ENCODE measurements around the gene IL1RL2. TPM values are rescaled to one million over a fixed set of nuclear protein-coding genes. Genes with fewer than 3 reads are reported as not detected.
A peak's percentile ranks its signal among the peaks of the same experiment; 100 is the strongest.

Gene IL1RL2
- total RNA-seq, 3 donors from 2014 or later (not counting 1 experiment from before 2014, with no cell fraction given): not detected

DNA sequence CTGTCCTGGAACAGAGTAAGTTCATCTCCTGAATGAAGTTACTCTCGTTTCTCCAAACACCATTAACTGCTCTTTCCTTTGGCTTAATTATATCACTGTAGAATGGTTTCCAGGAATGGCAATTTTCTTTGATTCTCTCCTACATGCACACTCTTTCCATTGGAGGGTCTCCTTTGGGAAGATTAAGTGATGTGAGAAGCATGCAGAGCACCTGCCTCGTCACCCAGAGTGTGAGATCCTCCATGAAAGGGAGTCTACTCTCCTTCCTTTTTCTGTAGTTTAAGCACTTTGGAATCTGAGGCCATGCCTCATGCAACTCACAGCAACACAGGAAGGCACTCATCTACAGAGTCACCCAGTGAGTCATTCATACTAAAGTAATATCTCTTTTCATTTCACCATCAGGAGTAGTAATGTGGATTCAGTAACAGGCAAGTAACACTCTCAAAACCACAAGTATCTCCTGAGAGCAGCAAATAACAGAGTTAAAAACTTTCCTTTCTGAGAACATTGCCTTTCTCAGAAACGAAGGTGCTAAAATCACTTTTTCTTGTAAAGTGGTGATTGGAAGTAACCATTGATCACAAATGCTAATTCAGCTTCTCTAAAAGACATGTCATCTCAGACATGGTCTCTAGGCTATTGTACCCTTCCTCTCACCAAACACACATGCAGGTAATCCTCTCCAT is 71.7 kb downstream of the IL1RL2 start:
- Mint-ChIP-seq H3K27ac (peak overlapping the region; percentile 84 to 92), H3K9me3 (peaks cover 3% of the 10 kb centered on the region in 2 donors), H3K4me3 (peak overlapping the region; percentile 78), H3K36me3 (no peaks in the 10 kb centered on the region), H3K27me3 (ENCODE audit: low read depth in 2 of 2) (no peaks in the 10 kb centered on the region), H3K4me1 (peaks cover 37 to 46% of the 10 kb centered on the region in 2 donors)
- H3K4me3 ChIP-seq (ENCODE audit: low read length): no peak overlapping the region
- H3K4me1 ChIP-seq (ENCODE audit: control insufficient read depth, insufficient read depth, low read length): peaks cover 53% of the 10 kb centered on the region
- TF ChIP-seq, protein P1, sequence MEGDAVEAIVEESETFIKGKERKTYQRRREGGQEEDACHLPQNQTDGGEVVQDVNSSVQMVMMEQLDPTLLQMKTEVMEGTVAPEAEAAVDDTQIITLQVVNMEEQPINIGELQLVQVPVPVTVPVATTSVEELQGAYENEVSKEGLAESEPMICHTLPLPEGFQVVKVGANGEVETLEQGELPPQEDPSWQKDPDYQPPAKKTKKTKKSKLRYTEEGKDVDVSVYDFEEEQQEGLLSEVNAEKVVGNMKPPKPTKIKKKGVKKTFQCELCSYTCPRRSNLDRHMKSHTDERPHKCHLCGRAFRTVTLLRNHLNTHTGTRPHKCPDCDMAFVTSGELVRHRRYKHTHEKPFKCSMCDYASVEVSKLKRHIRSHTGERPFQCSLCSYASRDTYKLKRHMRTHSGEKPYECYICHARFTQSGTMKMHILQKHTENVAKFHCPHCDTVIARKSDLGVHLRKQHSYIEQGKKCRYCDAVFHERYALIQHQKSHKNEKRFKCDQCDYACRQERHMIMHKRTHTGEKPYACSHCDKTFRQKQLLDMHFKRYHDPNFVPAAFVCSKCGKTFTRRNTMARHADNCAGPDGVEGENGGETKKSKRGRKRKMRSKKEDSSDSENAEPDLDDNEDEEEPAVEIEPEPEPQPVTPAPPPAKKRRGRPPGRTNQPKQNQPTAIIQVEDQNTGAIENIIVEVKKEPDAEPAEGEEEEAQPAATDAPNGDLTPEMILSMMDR (IDR thresholded peaks at IDR 0.05): no peak
- 64% methylated on average over 1 of the region's 3 CpGs for WGBS (ENCODE audit: insufficient coverage)
- peak in 1 of 2 donors; percentile 36 for DNase-seq
- no peaks in the 10 kb centered on the region for H3K36me3 ChIP-seq (ENCODE audit: control insufficient read depth, insufficient read depth, low read length)
- peak; percentile 66 to 73 (median 70) for ATAC-seq
- intact Hi-C loops (cut with micrococcal nuclease): loop anchor here (2.0 kb wide), 1 partner anchor 108 kb away; no protein-coding TSS in a partner anchor
- H3K9me3 ChIP-seq (ENCODE audit: control insufficient read depth, insufficient read depth, low read length): no peaks in the 10 kb centered on the region
- no peaks in the 10 kb centered on the region for H3K27me3 ChIP-seq (ENCODE audit: control insufficient read depth, insufficient read depth, low read length)
- H3K27ac ChIP-seq (ENCODE audit: low read length): peak overlapping the region; percentile 31

- Histone ChIP-seq H3K9me3 (ENCODE audit: control insufficient read depth, insufficient read depth, low read length) (no peaks in the 10 kb centered on the region), H3K4me1 (ENCODE audit: control insufficient read depth, insufficient read depth, low read length) (peaks cover 63% of the 10 kb centered on the region), H3K36me3 (ENCODE audit: control insufficient read depth, insufficient read depth, low read length) (no peaks in the 10 kb centered on the region), H3K27me3 (ENCODE audit: control insufficient read depth, insufficient read depth, low read length) (no peaks in the 10 kb centered on the region), H3K4me3 (ENCODE audit: low read length) (no peak overlapping the region), H3K27ac (ENCODE audit: low read length) (peak overlapping the region; percentile 40)
- no peak overlapping the region for H3K27ac Mint-ChIP-seq
- intact Hi-C loops (cut with micrococcal nuclease): loop anchor here (2.0 to 5.0 kb wide), 3 partner anchors 36 to 341 kb away; no protein-coding TSS in a partner anchor
- no peaks in the 10 kb centered on the region for H3K27me3 Mint-ChIP-seq (ENCODE audit: low read depth in 2 of 2)
- H3K4me3 Mint-ChIP-seq: no peak overlapping the region
- DNase-seq (no peak), ATAC-seq (no peak)
- 82% methylated on average over 5 of the region's 5 CpGs for WGBS (ENCODE audit: insufficient coverage)
- no peaks in the 10 kb centered on the region for H3K36me3 Mint-ChIP-seq
- peaks cover 3% of the 10 kb centered on the region in 2 donors for H3K9me3 Mint-ChIP-seq
- TF ChIP-seq, protein P1 (IDR thresholded peaks at IDR 0.05): no peak
- H3K4me1 Mint-ChIP-seq: peaks cover 41 to 52% of the 10 kb centered on the region in 2 donors
Observed at GRCh38 chr2:102261467-102262135, 74.8 kb downstream of the IL1RL2 start.

DNA sequence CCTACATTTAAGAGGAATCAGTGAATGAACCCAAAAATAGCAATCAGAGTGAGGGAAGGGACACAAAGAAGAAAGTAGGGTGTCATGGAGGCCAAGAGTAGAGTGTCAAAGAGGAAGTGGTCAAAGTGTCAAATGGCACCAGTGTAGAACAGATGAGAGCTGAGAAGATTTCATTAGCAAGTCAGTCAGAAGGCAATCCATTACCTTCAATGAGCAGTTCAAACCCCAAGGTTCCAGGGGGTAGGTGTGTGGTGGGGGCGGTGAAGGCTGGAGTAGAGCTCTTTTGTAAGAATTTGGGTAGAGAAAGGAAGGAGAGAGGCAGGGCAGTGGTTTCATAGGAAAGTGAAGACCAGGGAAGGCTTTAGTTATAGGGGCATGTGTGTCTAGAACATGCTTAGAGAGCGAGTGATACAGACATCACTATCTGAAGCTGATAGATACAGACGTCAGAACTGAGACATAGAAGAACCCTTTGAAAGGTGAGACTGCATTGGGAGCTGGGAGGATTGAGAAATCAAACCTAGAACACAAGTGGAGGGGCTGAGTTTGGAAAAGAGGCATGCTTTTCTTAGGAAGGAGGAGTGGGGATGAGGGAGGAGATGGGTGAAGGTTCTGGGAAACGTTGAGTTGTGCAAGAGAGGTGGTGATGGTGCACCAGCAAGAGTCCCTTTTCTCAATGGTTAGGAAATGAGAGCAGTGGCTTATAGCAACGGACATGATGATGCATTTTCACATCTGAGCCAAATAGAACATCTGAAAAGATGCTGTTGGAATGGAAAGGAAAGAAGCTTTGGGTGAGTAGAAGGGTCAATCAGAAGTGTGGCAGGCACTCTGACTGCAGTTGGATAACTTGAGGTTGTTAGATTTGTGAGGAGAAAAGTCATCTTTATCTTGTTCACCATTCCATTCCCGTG is 75.7 kb downstream of the IL1RL2 start:
- peak; percentile 67 to 84 (median 77) for ATAC-seq
- peaks cover 3% of the 10 kb centered on the region in 2 donors for H3K9me3 Mint-ChIP-seq

More for the DNA sequence above, 75.7 kb downstream of the IL1RL2 start:
- H3K4me1 Mint-ChIP-seq: peaks cover 33 to 43% of the 10 kb centered on the region in 2 donors
- Histone ChIP-seq H3K27me3 (ENCODE audit: control insufficient read depth, insufficient read depth, low read length) (no peaks in the 10 kb centered on the region), H3K4me3 (ENCODE audit: low read length) (no peak overlapping the region), H3K36me3 (ENCODE audit: control insufficient read depth, insufficient read depth, low read length) (no peaks in the 10 kb centered on the region), H3K27ac (ENCODE audit: low read length) (peak overlapping the region; percentile 40), H3K4me1 (ENCODE audit: control insufficient read depth, insufficient read depth, low read length) (peaks cover 58% of the 10 kb centered on the region), H3K9me3 (ENCODE audit: control insufficient read depth, insufficient read depth, low read length) (no peaks in the 10 kb centered on the region)
- DNase-seq: peak in 1 of 2 donors; percentile 40
- no peak overlapping the region for H3K4me3 Mint-ChIP-seq
- WGBS (ENCODE audit: insufficient coverage): 64% methylated on average over 5 of the region's 6 CpGs
- H3K27me3 Mint-ChIP-seq (ENCODE audit: low read depth in 2 of 2): no peaks in the 10 kb centered on the region
- intact Hi-C loops (cut with micrococcal nuclease): loop anchor here (2.0 to 5.0 kb wide), 3 partner anchors 35 to 340 kb away; no protein-coding TSS in a partner anchor
- TF ChIP-seq, protein P1 (IDR thresholded peaks at IDR 0.05): no peak
- no peaks in the 10 kb centered on the region for H3K36me3 Mint-ChIP-seq
- no peak overlapping the region for H3K27ac Mint-ChIP-seq
